ENCODE measurements around the gene CALHM3.
"Not testable (repeated sequence)": the region's sequence is repeated elsewhere in the genome, so short reads cannot be mapped to it uniquely, and the experiment has no call there.

The CALHM3 gene, protein sequence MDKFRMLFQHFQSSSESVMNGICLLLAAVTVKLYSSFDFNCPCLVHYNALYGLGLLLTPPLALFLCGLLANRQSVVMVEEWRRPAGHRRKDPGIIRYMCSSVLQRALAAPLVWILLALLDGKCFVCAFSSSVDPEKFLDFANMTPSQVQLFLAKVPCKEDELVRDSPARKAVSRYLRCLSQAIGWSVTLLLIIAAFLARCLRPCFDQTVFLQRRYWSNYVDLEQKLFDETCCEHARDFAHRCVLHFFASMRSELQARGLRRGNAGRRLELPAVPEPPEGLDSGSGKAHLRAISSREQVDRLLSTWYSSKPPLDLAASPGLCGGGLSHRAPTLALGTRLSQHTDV

GRCh38 chr10:103479135-103479534, at the start of gene CALHM3:
Gene CALHM3, minus strand, starts transcription at chr10:103479240. Its CDS starts 208 bp downstream, at chr10:103479032.
- DNase-seq = no peak

DNA sequence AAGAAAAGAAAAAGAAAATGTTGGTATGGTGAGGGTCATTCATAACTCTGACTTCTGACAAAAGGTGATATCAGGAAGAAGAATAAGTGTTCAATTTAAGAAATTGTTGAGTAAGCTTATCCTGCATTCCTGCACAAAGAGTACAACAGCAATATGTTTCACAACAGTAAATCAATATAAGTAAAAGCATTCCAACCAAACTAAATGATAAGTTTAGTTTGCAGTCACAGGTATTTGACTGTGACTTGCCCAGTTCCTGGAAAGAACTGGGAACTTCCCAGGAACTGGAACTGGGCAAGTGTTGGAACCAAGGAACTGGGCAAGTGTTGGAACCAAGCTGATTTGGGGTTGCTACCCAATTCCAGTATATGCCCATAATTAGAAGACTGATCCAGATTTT, 49.5 kb upstream of the CALHM3 start:
- no peak for DNase-seq

GRCh38 chr10:103527476-103527875, 48.4 kb upstream of the CALHM3 start:
- DNase-seq = not testable (repeated sequence)

GRCh38 chr10:103525901-103526300, 46.9 kb upstream of the CALHM3 start:
- no peak for DNase-seq

GRCh38 chr10:103523683-103524082, 44.6 kb upstream of the CALHM3 start:
- DNase-seq = no peak

GRCh38 chr10:103522006-103522405, 43.0 kb upstream of the CALHM3 start:
- not testable (repeated sequence) for DNase-seq

- no peak for DNase-seq
Observed at GRCh38 chr10:103519798-103520197, 40.8 kb upstream of the CALHM3 start.

DNA sequence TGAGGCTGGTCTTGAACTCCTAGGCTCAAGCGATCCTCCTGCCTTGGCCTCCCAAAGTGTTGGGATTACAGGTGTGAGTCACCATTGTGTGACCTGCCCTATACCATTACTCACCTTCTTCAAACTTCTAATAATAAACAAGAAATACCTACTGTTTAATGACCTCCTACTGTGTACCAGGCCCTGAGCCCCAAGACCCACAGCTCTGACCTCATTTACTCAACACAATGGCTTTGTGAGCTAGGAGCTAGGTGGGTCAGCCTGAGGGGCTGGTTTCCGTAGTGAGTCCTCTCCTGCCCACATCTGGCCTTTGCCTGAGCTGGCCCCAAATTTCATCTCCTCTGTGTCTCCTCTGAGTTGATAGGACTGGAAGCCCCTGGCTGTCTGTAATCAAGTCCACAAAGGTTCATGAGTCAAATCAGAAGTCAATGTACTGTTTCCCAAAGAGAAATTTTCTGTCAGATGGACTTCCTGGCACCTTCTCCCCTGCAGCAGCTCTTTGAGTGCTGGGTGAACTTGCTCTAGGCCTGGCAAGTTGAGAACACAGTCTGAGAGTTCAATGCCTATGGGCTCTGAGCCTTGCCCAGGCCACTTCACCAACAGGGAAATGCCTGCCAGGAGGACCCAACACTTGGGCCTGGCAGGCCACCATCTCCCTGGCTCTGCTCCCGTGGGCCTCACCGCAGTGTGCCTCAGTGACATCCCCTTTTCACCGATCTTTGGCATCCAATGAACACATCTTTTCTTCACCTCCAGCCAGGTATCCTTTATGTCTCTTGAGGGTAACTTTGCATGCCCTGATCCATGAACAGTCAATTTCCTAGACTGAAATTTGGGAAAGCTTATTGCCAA, 38.4 kb upstream of the CALHM3 start:
- DNase-seq = no peak

DNA sequence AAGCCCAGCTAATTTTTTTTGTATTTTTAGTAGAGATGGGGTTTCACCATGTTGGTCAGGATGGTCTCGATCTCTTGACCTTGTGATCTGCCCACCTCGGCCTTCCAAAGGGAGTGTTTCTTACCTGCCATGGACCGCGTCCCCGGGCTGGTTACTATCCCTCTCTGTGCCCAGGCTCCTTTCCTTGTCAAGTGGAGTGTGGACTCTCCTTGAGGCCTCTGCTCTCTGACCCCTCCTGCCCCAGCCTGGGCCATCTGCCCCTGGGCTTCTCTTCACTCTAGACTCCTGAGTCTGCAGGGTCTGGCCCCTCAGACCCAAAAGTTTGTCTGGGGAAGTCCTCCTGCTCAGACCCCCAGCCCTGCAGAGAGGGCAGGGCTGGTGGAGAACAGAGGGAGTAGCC, 35.2 kb upstream of the CALHM3 start:
- DNase-seq = no peak

DNA sequence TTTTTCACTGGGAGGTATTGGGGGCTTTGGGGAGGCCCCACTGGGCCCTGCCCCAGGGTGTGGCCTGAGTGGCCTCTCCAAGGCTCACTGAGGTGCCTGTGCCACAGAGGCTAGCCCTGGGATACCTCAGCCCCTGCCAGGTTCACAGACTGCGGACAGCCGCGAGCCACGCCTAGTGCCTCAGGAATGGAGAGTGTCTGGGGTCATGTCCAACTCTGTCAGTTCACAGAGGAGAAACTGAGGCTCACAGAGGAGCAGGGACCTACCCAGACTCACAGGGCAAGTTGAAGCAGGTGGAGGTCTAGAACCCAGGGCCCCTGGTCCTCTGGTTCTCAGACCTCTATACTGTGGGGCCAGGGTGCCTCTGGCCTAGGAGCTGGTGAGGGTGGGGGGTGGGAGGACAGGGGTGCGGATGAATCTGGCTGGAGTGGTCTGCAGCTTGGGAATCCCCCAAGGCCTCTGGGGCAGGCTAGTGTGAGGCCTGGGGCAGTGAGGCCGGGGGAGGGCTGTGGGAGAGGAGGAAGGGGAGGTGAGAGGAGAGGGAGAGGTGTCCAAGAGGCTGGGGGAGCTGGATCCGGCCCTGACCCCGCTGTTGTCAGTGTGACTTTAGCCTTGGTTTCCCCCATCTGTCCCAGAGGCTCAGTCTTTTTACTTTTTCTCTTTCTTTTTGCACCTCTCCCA, 34.5 kb upstream of the CALHM3 start:
- DNase-seq = no peak

- no peak for DNase-seq
Observed at GRCh38 chr10:103512591-103513379, 33.7 kb upstream of the CALHM3 start.

GRCh38 chr10:103512166-103512565, 33.1 kb upstream of the CALHM3 start:
- DNase-seq = no peak

- no peak for DNase-seq
Observed at GRCh38 chr10:103510791-103511752, 32.0 kb upstream of the CALHM3 start.

DNA sequence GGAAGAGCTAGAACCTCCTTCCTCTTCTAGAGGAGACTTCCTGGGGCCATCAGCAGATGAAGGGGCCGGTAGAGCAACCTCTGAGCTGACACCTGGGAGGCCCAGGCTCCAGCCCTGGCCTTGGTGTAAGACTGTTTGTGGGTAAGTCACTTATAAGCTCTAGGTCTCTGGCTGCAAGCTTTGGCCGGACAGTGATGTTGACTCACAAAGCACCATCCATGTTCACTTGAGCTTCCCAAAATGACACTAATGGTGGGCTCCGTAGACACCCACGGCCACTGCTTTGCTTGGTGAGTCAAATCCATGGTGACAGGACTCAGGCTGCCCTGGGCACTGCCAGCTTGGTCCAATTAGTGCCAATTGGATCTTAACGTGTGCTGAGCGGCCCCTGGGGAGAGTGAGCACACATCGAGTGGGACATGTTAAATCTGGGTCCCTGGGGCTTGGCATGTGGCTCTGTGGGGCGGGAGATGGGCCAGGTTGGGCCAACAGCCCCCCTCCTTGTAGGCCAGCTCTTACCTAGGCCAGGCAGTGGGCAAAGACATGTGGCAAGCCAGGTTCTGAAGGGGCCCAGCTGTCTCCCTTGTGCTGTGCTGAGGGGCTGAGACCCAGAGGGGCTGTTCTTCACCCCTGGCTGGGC, 31.1 kb upstream of the CALHM3 start:
- DNase-seq = no peak

DNA sequence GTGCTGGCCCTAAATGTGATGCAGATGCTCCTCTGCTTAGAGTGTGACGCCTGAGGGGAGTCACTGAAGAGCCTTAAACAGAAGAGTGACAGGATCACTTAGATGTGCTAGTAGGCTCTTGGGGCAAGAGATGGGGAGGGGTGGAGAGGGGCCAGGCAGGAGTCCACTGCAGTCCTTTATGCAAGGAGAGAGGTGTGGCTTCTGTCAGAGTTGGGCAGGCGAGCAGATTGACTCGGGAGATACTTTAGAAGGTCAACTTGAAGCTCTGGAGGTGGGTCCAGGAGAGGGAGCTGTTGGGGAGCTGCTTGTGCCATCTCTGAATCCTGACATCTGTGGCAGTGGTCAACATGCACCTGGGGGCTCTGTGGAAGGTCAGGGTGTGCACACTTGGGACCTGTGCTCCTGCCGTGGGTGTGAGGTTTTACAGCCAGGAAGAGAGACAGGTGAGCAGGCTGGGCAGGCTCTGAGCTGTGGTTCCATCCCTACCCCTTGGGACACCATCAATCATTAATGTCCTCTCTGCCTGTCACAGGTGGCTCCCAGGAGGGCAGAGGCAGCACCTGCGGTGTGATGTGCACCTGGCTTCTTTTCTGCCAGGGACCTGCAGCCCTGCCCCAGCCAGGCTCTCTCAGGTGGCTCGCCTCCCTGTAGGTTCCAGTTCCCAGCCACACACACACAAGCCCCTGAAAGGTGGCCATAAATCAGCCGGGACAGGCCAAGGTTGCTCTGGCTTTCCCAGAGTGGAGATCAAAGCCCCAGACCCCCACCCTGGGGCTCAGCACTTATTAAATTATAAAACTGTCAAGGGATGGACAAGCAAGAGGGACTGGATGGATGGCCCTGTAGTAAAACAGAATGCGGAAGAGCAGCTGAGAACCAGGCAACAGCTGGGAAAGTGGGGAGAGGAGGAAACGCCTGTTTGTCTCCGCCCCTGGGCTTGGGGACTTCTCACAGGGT, 28.5 kb upstream of the CALHM3 start:
- no peak for DNase-seq

DNA sequence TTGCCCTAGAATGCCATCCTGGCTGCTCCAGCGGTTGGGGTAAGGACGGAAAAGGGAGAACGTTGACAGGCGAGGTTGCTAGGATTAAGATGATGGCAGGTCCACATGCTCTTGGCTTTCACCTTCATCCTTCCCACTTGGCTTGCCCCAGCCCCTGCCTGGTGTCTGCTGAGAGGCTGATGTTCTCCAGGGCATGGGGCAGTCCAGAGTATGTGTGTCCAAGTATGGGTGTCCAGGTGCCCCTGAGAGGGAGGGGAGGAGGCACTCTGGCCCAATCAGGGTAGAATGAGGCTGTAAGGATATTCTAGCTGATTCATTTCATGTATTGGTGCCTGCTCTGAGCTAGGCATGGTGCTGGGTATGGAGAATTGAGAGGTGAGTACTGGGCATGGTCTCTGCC, 27.0 kb upstream of the CALHM3 start:
- no peak for DNase-seq

- peak; percentile 30 for DNase-seq
Observed at GRCh38 chr10:103504181-103504783, 25.2 kb upstream of the CALHM3 start.

GRCh38 chr10:103503777-103504176, 24.7 kb upstream of the CALHM3 start:
- not testable (repeated sequence) for DNase-seq

All from activated gamma-delta T cell treated with Interleukin-2 at 50 U/mL for 16 hours (primary cell).